HL-60 (cell line): Measurements from ENCODE around the gene ANTXR1.

Experiments
- DNase-seq, 2 experiments: peaks; one replicate each; pipeline ENCODE4 v3.0.0-alpha.2; 2010 to 2020; ENCODE audit warnings: low read depth in 1 of 2, low spot score in 1 of 2
- H3K27ac ChIP-seq: fragments of 250-450 bp; sonication (Bioruptor Pico); replicated peaks from 2 replicates; pipeline ENCODE4 v1.5.1; 2020; ENCODE audit warnings: mild to moderate bottlenecking, moderate library complexity
- H3K27me3 ChIP-seq: fragments of 250-450 bp; sonication (Bioruptor Pico); 2 replicates; pipeline ENCODE4 v1.5.1; 2021; ENCODE audit warnings: mild to moderate bottlenecking, moderate library complexity; ENCODE audit not compliant: insufficient read depth, poor library complexity, severe bottlenecking
- H3K4me3 ChIP-seq: replicated peaks from 2 replicates; pipeline ENCODE4 v1.5.1; 2011; ENCODE audit warnings: mild to moderate bottlenecking, control low read depth, low read length; ENCODE audit not compliant: insufficient read depth
- CTCF ChIP-seq: IDR thresholded peaks from one replicate; pipeline ENCODE4 v1.5.1; 2011; ENCODE audit warnings: low read length, control low read depth, inconsistent platforms; ENCODE audit not compliant: insufficient read depth
- GABPA ChIP-seq: IDR thresholded peaks from 2 replicates; pipeline ENCODE4 v1.6.1; 2012; ENCODE audit warnings: low read depth
- POLR2AphosphoS5 ChIP-seq: IDR thresholded peaks from 2 replicates; pipeline ENCODE4 v1.6.1; 2012; ENCODE audit warnings: low read depth
- REST ChIP-seq: IDR thresholded peaks from 2 replicates; pipeline ENCODE4 v1.6.1; 2012; ENCODE audit warnings: low read depth; ENCODE audit not compliant: insufficient replicate concordance
- SPI1 ChIP-seq: IDR thresholded peaks from 2 replicates; pipeline ENCODE4 v1.6.1; 2012; ENCODE audit warnings: low read depth, mild to moderate bottlenecking, borderline replicate concordance

Gene ANTXR1

DNA sequence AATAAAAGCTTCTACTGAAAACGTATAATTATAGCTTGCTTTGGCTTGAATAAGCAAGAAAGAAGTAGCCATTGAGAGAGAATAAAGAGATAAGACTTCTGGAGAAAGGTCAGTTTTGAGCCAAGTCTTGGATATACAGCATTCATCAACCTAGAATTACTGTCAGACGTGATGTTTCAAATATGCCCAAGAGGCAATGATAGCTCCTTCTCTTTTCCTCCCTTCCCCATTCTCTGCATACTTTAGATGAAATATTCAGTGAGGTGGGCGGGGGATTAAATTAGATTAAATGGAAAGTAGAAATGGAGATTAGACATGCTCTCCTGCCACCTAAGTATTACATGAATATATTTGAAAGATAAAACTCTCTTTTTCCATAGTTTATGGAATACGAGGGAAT is 8.7 kb downstream of the ANTXR1 start:
- no peak for DNase-seq
- Histone ChIP-seq H3K27me3 (peaks cover under 1% of the 10 kb centered on the region), H3K27ac (no peak overlapping the region), H3K4me3 (no peak overlapping the region)
- TF ChIP-seq SPI1 (no peak), CTCF (no peak), GABPA (no peak), POLR2AphosphoS5 (no peak), REST (no peak)

DNA sequence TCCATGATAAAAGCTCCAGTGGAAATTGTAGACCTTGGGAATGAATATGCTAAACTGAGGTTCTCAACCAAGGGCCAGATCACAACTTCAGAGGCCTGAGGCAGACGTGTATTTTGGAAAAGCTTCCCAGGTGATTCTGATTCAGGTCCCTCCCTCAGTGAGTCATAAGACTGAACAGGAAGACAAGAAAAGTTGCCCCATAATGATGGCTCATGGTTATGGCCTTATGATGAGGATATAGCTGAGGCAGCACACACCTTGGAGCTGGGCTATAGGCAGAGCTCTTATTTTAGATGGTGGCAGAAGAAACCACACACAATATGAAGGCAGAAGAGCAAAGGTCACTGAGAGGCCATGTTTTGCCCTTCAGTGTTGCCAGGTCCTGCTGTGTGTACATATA is 9.6 kb downstream of the ANTXR1 start:
- Histone ChIP-seq H3K4me3 (no peak overlapping the region), H3K27ac (no peak overlapping the region), H3K27me3 (no peaks in the 10 kb centered on the region)
- DNase-seq: no peak
- TF ChIP-seq SPI1 (no peak), REST (no peak), GABPA (no peak), CTCF (no peak), POLR2AphosphoS5 (no peak)

DNA sequence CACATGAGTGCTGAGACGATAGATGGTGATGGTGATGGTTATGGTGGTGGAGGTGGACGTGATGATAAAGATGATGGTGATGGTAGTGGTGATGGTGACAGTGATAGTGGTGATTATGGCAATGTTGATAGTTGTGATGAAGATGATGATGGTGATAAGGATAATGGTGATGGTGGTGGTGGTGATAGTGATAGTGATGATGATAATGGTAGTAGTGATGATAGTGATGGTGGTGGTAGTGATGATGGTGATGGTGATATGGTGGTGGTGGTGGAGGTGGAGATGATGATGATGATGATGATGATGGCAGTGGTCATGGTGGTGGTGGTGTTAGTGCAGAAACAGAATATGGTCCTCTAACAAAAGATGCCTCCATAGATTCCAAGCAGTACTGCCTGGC is 10.3 kb downstream of the ANTXR1 start:
- no peak overlapping the region for H3K4me3 ChIP-seq
- no peaks in the 10 kb centered on the region for H3K27me3 ChIP-seq

More for the DNA sequence above, 10.3 kb downstream of the ANTXR1 start:
- no peak overlapping the region for H3K27ac ChIP-seq
- DNase-seq: no peak
- TF ChIP-seq POLR2AphosphoS5 (no peak), SPI1 (no peak), CTCF (no peak), GABPA (no peak), REST (no peak)
